Posterior cingulate gyrus (tissue), 11 donors: ENCODE results near the gene SLC25A13.
"Not testable (repeated sequence)": the region's sequence is repeated elsewhere in the genome, so short reads cannot be mapped to it uniquely, and the experiment has no call there.

Experiments used
- DNase-seq, 10 donors: peaks; one replicate each; pipeline versions ENCODE4 v3.0.0 to v3.0.0-alpha.2; 2020 to 2021; ENCODE audit warnings: mixed read lengths in 3 of 10
- intact Hi-C: fragments of 100-400 bp; cut with DNase I; formaldehyde crosslinking; loops from one replicate; pipeline ENCODE4 v1.15.1; 2023

Gene SLC25A13

GRCh38 chr7:96178581-96178980 is 143.3 kb downstream of the SLC25A13 start:
- intact Hi-C loops = no loop called here
- DNase-seq = no peak

GRCh38 chr7:96177353-96177752 is 144.5 kb downstream of the SLC25A13 start:
- intact Hi-C loops = no loop called here
- no peak for DNase-seq

DNA sequence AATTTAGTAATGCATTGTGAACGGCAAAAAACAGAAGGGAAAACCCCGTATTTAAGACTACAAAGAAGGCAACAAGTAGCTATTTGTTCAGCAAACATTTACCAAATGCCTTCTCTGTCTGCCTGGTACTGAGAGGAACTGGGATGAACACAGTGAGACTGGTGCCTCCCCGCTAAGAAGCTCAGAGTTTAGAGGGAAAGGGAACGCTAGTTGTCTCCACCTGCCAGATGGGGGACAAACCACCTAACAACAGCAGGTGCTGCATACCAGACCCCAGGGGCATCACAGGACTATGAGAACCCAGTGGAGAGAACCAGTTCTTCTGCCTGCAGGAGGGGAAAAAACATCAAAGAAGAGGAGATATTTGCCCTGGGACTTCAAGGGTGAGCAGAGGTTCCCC is 147.1 kb downstream of the SLC25A13 start:
- no peak for DNase-seq
- intact Hi-C loops = no loop called here

DNA sequence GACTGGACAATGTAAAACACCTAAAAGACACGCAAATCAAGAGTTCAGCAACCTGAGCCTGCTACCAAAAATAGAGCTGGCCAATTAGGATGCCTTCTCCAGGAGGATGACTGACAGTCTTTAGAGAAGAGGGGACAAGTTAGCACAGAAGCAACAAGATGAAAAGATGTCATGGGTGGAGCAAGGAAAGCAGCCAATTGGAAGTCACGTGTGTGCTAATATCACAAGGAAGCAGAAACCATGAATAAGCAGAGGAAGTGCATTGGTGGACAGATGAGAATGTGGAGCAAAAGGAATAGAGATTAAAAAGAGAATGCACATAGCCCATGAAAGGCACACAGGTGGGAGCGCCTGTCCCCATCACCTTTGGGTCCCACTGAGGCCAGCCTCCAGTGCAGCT is 148.1 kb downstream of the SLC25A13 start:
- DNase-seq = peak in 1 of 10 donors; percentile 21
- intact Hi-C loops = no loop called here

DNA sequence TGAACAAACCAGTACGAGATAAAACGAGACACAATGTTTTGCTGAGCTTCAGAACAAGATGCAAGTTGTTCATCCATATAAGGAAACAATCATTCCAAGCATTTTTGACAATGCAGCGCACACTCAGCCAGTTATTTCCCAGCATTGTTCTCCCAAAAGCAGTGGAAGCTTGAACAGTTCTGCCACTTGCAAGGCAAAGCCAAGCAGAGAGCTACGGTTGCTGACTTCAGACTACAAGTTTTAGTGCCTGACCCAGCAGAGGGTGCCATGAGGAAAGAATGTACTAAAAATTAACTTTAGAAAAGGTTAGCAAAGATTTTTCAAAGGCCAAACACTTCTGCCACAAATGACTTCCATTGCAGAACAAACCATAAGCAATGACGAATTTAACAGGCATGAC is 152.5 kb downstream of the SLC25A13 start:
- intact Hi-C loops = no loop called here
- peak in 2 of 10 donors; percentile 23 to 67 for DNase-seq

DNA sequence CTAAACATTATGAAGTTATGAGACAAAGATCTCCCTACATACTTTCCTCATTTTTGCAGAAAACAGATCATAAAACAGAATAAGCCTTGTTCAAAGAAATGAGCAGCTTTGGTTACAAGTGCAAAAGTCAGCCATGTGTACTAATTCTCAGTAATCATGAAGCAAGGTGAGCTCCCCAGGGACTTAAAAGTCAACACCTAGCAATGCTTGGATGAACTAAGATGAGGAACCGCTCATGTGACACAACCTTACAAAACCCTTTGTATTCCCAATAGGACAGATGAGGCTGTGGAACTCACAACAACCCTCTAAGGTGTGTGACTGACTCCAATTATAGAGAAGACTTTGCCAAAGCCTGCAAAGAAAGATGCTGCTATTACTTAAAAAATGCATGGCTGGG is 154.5 kb downstream of the SLC25A13 start:
- intact Hi-C loops = no loop called here
- no peak for DNase-seq

GRCh38 chr7:96161897-96162296 is 160.0 kb downstream of the SLC25A13 start:
- intact Hi-C loops = no loop called here
- no peak for DNase-seq

DNA sequence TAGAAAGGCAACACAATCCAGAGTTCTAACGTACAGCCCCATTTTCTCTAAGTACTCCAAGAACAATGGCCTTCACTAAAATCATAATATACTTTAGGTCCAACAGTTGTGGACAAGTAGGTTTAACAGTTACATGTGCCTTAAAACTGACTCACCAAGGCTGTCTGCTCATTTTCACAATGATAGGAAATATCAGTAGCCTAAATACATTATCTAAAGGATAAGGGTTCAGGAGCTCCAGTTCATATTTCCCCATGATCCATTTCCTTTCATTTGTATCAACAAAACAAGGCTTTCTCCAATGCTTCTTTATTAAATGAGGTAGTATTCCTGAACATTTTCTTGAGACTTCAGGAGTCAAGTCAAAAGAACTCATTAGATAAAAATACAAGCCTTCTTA is 164.0 kb downstream of the SLC25A13 start:
- DNase-seq = no peak
- intact Hi-C loops = no loop called here

DNA sequence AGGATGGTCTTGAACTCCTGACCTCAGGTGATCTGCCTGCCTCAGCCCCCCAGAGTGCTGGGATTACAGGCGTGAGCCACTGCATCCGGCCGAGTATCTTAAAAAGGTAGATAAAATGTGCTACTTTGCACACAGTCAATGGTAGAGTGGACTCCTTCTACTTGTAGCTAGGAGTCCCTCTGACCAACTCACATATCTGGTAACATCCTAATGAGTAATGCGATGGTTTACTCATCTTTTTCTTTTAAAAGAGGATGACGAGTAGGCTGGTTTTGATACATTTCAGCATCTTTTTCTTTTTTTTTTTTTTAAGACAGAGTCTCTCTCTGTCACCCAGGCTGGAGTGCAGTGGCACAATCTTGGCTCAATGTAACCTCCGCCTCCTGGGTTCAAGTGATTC is 167.4 kb downstream of the SLC25A13 start:
- DNase-seq, intact Hi-C loops: not testable (repeated sequence)

DNA sequence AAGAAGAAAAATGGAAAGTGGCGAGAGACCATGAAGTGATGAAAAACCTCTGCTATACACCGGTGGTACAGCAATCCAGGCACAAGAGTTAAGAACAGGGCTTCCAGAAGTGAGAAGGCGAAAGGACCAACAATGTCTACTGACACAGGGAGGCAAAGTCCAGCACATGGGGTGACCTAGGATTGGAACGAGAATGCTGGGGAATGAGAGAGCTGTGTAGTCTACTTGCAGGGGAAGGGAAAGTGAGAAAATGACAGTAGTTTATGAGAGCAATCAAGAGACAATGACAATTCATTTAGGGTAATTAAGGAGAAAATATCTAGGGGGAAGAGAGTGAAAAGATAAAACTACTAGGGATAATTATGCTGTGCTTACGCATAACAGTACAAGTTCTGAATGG is 169.2 kb downstream of the SLC25A13 start:
- no peak for DNase-seq
- intact Hi-C loops = no loop called here

GRCh38 chr7:96151889-96152288 is 170.0 kb downstream of the SLC25A13 start:
- DNase-seq = no peak
- intact Hi-C loops = no loop called here

- DNase-seq = no peak
- intact Hi-C loops = no loop called here
Observed at GRCh38 chr7:96144260-96144526, 177.7 kb downstream of the SLC25A13 start.

- no peak for DNase-seq
- intact Hi-C loops = no loop called here
Observed at GRCh38 chr7:96143495-96144259, 178.2 kb downstream of the SLC25A13 start.

DNA sequence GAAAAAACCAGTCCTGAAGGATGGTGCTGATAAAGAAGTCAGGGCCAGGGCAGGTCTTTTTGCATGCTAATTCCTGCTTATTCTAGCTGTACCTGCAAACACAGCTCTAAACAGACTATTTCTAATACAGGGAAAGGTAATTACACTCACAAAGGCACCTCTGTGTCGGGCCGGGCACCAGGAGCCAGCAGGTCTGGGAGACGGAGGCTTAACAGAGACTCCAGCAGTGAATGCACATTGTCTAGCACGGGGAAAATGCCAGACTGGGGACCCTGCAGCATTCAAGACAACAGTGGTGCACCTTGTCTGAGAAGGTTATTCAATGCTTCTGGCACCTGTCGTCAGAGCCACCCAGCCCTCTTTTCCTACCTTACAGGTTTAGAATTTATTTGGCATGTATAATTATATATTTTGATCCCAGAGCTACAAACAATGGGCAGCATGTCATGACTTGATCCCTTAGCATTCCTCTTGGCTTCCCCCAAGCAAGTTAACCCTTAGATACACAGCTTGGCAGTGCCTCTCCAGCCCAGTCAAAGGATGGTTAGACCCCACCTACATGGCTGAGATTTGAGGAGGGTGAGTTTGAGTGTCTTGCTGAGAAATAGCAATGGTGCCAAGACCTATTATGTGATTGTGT is 185.2 kb downstream of the SLC25A13 start:
- peak in 1 of 10 donors; percentile 35 for DNase-seq
- intact Hi-C loops = no loop called here

GRCh38 chr7:96135241-96135640 is 186.7 kb downstream of the SLC25A13 start:
- DNase-seq = no peak
- intact Hi-C loops = no loop called here

DNA sequence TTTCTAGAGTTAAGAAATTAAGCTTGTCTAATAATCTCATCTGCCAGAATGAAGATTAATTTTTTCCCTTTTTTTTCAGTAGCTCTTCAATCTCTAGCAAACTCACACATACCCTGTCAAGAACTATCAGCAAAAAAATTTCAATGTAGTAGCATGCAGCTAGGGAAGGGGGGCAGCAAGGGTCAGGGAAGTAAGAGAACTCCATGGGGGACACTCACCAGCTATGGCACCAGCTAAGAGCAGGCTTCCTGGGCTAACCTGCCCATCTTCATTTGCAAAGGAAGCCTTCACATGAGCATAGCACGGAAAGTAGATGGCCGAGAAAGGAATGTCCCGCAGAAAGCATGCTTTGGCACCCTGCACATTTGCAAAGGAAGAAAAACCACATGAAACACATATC is 190.4 kb downstream of the SLC25A13 start:
- intact Hi-C loops = no loop called here
- DNase-seq = peak in 1 of 10 donors; percentile 27

DNA sequence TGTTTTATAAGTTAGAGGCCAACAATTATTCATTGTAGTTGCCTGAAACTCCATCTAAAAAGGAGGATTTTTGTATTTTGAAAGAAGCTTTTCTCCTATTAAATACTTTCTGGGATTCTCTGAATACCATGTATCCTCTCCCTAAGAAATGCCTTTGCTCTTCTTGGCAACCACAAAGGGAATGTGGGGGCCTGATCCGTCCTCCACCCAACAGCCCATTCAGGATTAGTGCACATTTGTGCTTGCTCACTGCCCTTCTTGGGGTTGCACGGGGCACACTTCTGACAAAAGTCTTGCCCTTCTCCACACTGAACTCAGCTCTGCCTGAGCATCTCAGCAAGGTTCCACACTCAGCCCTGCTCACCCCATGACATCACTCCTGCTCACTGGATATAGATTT is 194.2 kb downstream of the SLC25A13 start:
- intact Hi-C loops = no loop called here
- peak in 1 of 10 donors; percentile 35 for DNase-seq

- intact Hi-C loops = no loop called here
- no peak for DNase-seq
Observed at GRCh38 chr7:96126382-96126781, 195.5 kb downstream of the SLC25A13 start.

- DNase-seq = no peak
- intact Hi-C loops = no loop called here
Observed at GRCh38 chr7:96122746-96123145, 199.2 kb downstream of the SLC25A13 start.

DNA sequence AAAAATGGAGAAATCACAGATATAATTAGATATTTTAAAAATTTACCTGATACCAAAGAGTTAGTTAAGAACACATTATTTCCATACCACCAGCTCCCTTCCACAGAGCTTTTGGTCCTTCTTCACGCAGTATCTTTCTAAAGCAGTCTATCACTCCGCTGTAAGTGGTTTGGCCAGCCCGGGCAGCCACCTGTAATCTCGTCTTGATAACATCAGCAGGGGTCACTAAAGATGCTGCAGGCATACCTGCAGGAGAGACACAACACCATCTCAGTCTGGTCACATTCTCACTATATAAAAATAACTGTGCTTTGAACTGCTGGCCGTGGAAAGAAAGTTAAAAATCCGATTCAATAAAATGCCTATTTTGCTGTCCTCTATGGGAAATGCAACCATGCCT is 200.1 kb downstream of the SLC25A13 start:
- DNase-seq = no peak
- intact Hi-C loops = no loop called here

DNA sequence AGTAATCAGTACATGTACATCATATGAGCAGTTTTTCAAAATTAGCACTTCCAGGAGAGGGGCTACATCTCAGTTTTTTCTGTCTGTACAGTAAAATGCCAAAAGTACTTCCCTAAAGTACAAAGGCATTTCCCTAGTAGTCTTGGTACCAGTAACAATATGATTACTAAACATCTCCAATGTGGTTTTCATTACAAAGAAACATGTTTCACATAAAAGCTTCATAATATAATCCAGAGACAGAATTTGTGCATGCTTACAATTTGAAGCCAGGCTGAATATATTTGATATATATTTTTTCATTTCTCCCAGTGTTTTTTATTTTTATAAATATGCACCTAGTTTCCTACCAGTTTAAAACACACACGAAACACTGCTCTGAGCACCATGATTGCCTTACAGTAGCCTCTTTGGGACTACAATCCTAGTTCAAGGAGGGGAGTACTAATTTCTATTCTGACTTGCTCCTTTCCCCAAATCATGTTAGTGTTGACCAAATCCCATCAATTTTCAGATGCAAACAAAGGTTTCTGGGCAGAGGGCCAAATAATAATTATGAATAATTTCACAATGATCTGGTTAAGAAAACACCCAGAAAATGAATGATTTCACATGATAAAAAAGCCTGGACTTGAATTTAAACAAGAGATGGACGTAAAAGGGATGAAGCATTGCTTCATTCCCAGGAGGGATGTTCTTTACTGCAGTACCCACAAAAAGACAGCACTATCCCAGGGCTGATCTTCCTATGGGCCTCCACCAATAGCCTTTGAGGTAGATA is 201.3 kb downstream of the SLC25A13 start:
- intact Hi-C loops = no loop called here
- DNase-seq = no peak
